Mammary microvascular endothelial cell (primary cell): Measurements from ENCODE around the gene EFNA4. TPM values are rescaled to one million over a fixed set of nuclear protein-coding genes. Genes with fewer than 3 reads are reported as not detected.

ENCODE experiments used
- total RNA-seq: library from RNA; depleted of rRNA; stranded (reverse); fragments of >200 nt; gene quantifications from 2 replicates; pipeline ENCODE4 v1.2.3, GENCODE V29; 2015

The EFNA4 gene, protein sequence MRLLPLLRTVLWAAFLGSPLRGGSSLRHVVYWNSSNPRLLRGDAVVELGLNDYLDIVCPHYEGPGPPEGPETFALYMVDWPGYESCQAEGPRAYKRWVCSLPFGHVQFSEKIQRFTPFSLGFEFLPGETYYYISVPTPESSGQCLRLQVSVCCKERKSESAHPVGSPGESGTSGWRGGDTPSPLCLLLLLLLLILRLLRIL
- 7.9 and 9.4 TPM in 2 replicates for total RNA-seq

DNA sequence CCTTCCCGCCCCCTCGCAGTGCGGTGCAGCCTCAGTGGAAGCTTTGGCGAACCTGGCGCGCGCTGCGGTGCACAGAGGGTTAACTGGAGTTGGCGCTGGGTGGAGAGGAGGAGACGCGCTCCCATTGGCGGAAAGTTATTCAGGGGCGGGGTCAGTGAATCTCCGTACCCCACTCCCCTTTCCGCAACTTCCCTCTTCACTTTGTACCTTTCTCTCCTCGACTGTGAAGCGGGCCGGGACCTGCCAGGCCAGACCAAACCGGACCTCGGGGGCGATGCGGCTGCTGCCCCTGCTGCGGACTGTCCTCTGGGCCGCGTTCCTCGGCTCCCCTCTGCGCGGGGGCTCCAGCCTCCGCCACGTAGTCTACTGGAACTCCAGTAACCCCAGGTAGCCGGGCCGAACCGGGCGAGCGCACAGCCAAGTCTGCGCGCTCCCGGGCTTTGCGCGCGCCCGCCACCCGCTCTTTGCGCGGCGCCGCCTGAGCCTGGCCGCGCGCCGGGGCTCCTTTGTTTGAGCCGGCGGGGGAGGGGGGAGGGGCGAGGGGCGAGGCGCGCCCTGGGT, at the start of gene EFNA4:
Gene EFNA4, plus strand, starts transcription at position 191 of the 561 bp plus-strand sequence. Its CDS starts 84 bp downstream, at position 275.

DNA sequence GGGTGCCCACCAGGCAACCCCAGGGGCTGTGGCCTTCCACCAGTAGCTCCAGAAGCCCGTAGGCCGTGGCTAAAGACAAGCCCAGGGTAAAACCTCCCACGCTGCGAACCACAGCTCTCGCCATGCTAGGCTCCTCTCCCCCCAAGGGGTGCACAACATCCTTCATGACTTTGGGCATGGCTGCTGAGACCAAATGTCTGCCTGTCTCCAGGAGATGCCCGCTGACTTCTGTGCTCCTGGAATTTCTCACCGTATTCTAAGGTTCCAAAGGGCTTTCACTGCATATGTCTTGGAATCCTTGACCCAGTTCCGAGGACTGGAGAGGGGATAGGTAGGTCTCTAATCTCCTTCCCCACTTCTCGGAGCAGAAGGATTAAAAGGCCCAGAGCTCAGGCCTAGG, 30.0 kb upstream of the EFNA4 start, which contains the start of the genes DCST1 and DCST2:
Gene DCST1, plus strand, starts transcription at position 301 of the 400 bp plus-strand sequence. CDS start 213 bp downstream, outside the sequence.
Gene DCST2, minus strand, starts transcription at position 258 of the 400 bp plus-strand sequence. Its CDS starts 80 bp downstream, at position 178.

DNA sequence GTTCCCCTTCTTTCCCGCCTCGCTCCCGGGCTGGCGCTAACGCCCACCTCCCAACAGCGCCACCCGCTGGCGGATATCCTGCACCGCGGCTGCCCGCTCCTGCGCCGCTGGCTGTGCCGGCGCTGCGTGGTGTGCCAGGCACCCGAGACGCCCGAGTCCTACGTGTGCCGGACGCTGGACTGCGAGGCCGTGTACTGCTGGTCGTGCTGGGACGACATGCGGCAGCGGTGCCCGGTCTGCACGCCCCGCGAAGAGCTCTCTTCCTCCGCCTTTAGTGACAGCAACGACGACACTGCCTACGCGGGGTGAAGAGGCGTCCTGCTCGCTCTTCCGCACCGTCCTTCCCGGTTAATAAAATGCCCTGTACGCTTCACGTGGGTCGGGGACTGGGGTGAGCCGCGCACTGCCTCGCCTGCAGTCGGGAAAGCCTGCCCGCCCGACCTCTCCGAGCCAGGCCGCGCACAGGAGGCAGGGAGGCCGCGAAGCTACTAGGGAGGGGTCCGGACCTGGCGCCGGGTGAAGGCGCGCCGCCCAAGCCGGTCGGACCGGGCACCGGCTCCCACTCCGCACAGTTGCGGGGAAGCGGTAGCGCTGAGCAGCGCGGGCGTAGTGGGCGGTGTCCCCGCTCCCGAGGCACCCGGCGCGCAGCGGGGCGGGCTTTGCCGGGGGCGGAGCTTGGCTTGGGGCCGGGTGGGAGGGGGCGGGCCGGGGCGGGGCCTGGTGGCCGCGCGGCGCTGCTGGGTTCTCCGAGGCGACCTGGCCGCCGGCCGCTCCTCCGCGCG, 12.8 kb upstream of the EFNA4 start, which contains the start of gene ADAM15:
Gene ADAM15, plus strand, starts transcription at position 757 of the 782 bp plus-strand sequence. CDS start 71 bp downstream, outside the sequence.

DNA sequence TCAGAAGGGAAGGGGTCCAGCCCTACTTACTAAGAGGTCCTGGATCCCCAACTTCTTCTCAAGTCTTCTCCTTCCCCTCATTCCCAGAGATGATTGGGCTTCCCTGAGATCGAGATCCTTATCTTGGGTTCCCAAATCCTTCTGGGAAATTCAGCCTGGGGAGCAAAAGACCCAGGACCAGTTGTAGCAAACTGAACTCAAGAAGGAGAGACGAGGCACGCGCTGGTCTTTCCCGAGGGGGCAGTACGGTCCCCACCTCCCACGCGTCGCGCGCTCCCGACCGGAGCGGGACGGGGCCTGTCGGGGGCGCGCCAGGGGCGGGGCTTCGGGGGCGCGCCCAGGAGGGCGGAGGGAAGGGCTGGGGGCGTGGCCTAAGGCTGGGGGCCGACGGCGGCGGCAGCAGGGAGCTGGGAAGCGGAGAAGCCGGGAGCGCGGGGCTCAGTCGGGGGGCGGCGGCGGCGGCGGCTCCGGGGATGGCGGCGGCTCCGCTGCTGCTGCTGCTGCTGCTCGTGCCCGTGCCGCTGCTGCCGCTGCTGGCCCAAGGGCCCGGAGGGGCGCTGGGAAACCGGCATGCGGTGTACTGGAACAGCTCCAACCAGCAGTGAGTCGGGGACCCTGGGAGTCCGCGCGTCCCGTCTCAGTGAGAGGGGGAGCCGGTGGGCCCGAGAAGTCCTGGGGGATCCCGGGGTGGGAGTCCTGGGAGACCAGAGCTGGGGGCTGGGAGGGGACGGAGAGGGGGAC, 15.1 kb downstream of the EFNA4 start, which contains the start of gene EFNA3:
Gene EFNA3, plus strand, starts transcription at position 369 of the 741 bp plus-strand sequence. Its CDS starts 105 bp downstream, at position 474.

Other genes starting within 250 kb of the EFNA4 start
- gene KCNN3, start 193.5 kb upstream of the EFNA4 start, total RNA-seq, result 0.40 and 0.64 TPM in 2 replicates
- 11.4 and 13.8 TPM in 2 replicates for gene PMVK, start 127.0 kb upstream of the EFNA4 start, total RNA-seq
- 41.0 and 47.8 TPM in 2 replicates for gene PBXIP1, start 107.6 kb upstream of the EFNA4 start, total RNA-seq
- gene PYGO2, start 102.0 kb upstream of the EFNA4 start, total RNA-seq, result 13.3 and 13.9 TPM in 2 replicates
- 224 and 240 TPM in 2 replicates for gene SHC1, start 93.0 kb upstream of the EFNA4 start, total RNA-seq
- gene CKS1B, start 89.1 kb upstream of the EFNA4 start, total RNA-seq, result 186 and 213 TPM in 2 replicates
- gene FLAD1, start 80.4 kb upstream of the EFNA4 start, total RNA-seq, result 27.8 and 32.6 TPM in 2 replicates
- not detected in 2 replicates for gene LENEP, start 70.2 kb upstream of the EFNA4 start, total RNA-seq
- 14.7 and 15.7 TPM in 2 replicates for gene ZBTB7B, start 60.9 kb upstream of the EFNA4 start, total RNA-seq
- gene DCST2, start 30.0 kb upstream of the EFNA4 start, total RNA-seq, result not detected in 2 replicates
- not detected in 2 replicates for gene DCST1, start 29.9 kb upstream of the EFNA4 start, total RNA-seq
- gene ADAM15, start 12.4 kb upstream of the EFNA4 start, total RNA-seq, result 763 and 804 TPM in 2 replicates
- 0.64 and 0.80 TPM in 2 replicates for gene EFNA3, start 15.1 kb downstream of the EFNA4 start, total RNA-seq
- gene EFNA1, start 64.1 kb downstream of the EFNA4 start, total RNA-seq, result 30.8 and 33.2 TPM in 2 replicates
- 35.6 and 39.2 TPM in 2 replicates for gene SLC50A1, start 72.1 kb downstream of the EFNA4 start, total RNA-seq
- gene DPM3, start 76.8 kb downstream of the EFNA4 start, total RNA-seq, result 98.3 and 118 TPM in 2 replicates
- gene KRTCAP2, start 109.6 kb downstream of the EFNA4 start, total RNA-seq, result 160 and 168 TPM in 2 replicates
- 1.4 and 2.7 TPM in 2 replicates for gene TRIM46, start 110.1 kb downstream of the EFNA4 start, total RNA-seq
- gene THBS3, start 144.2 kb downstream of the EFNA4 start, total RNA-seq, result 2.7 and 4.0 TPM in 2 replicates
- gene MTX1, start 145.0 kb downstream of the EFNA4 start, total RNA-seq, result 74.1 and 76.9 TPM in 2 replicates
- 15.2 and 15.3 TPM in 2 replicates for gene ENTREP3, start 191.7 kb downstream of the EFNA4 start, total RNA-seq
- gene SCAMP3, start 198.6 kb downstream of the EFNA4 start, total RNA-seq, result 111 and 127 TPM in 2 replicates
- 13.1 and 15.4 TPM in 2 replicates for gene CLK2, start 209.8 kb downstream of the EFNA4 start, total RNA-seq
- gene HCN3, start 213.7 kb downstream of the EFNA4 start, total RNA-seq, result 0.20 TPM in 2 replicates
- gene PKLR, start 237.7 kb downstream of the EFNA4 start, total RNA-seq, result not detected in 2 replicates
- 469 and 476 TPM in 2 replicates for gene FDPS, start 245.1 kb downstream of the EFNA4 start, total RNA-seq